Measurements from ENCODE around the gene ATG9A. TPM values are rescaled to one million over a fixed set of nuclear protein-coding genes. Genes with fewer than 3 reads are reported as not detected.

The ATG9A gene
- total and polyA plus RNA-seq, 4 donors: 22.5 to 49.1 (median 42.6) TPM

- TF ChIP-seq CTCF (IDR thresholded peaks at IDR 0.05; ENCODE audit: control extremely low read depth, extremely low read depth): no peak
- H3K9me3 ChIP-seq (ENCODE audit: control insufficient read depth in 4 of 4, insufficient read depth in 3 of 4, low read length in 3 of 4): no peaks in the 10 kb centered on the region
- ATAC-seq (ENCODE audit: insufficient read depth, low FRiP score): no peak
- H3K9ac ChIP-seq (ENCODE audit: insufficient read depth in 1 of 2, low read length in 2 of 2): peak overlapping the region; percentile 31 to 81
- peak in 1 of 3 donors; percentile 28 for DNase-seq
- peaks cover 0 to 30% (median 23%) of the 10 kb centered on the region in 3 donors for H3K27me3 ChIP-seq (ENCODE audit: control insufficient read depth in 3 of 3, insufficient read depth in 3 of 3, low read length in 2 of 3)
- H3K36me3 ChIP-seq (ENCODE audit: control insufficient read depth in 4 of 4, insufficient read depth in 4 of 4, low read length in 4 of 4): peaks cover 0 to 15% (median 11%) of the 10 kb centered on the region in 4 donors
- peaks cover 0 to 50% (median 35%) of the 10 kb centered on the region in 5 donors for H3K4me1 ChIP-seq (ENCODE audit: control insufficient read depth in 5 of 5, insufficient read depth in 5 of 5, low read length in 5 of 5)
- 58 to 69% methylated on average over 22 of the region's 22 CpGs for WGBS, 2 donors
- no peak overlapping the region for H3K4me3 ChIP-seq
- peak overlapping the region; percentile 25 to 93 for H3K27ac ChIP-seq (ENCODE audit: low read depth in 1 of 2, low read length in 1 of 2)
Observed at GRCh38 chr2:219250049-219250781, 20.8 kb upstream of the ATG9A start.

GRCh38 chr2:219249203-219249980 lies 20.0 kb upstream of the ATG9A start:
- Histone ChIP-seq H3K4me1 (ENCODE audit: control insufficient read depth in 5 of 5, insufficient read depth in 5 of 5, low read length in 5 of 5) (peaks cover 0 to 53% (median 36%) of the 10 kb centered on the region in 5 donors), H3K36me3 (ENCODE audit: control insufficient read depth in 4 of 4, insufficient read depth in 4 of 4, low read length in 4 of 4) (peaks cover 0 to 15% (median 11%) of the 10 kb centered on the region in 4 donors), H3K27me3 (ENCODE audit: control insufficient read depth in 3 of 3, insufficient read depth in 3 of 3, low read length in 2 of 3) (peaks cover 0 to 22% (median 15%) of the 10 kb centered on the region in 3 donors), H3K9ac (ENCODE audit: insufficient read depth in 1 of 2, low read length in 2 of 2) (peak overlapping the region in 1 of 2 donors; percentile 81), H3K27ac (ENCODE audit: low read depth in 1 of 2, low read length in 1 of 2) (peak overlapping the region; percentile 46 to 93), H3K9me3 (ENCODE audit: control insufficient read depth in 4 of 4, insufficient read depth in 3 of 4, low read length in 3 of 4) (no peaks in the 10 kb centered on the region), H3K4me3 (no peak overlapping the region)
- TF ChIP-seq CTCF (IDR thresholded peaks at IDR 0.05; ENCODE audit: control extremely low read depth, extremely low read depth): no peak
- peak; percentile 92 to 96 (median 95) for DNase-seq
- WGBS, 2 donors: 7 to 11% methylated on average over 7 of the region's 7 CpGs
- ATAC-seq (ENCODE audit: insufficient read depth, low FRiP score): no peak

GRCh38 chr2:219248845-219249202 lies 19.4 kb upstream of the ATG9A start:
- H3K9me3 ChIP-seq (ENCODE audit: control insufficient read depth in 4 of 4, insufficient read depth in 3 of 4, low read length in 3 of 4): no peaks in the 10 kb centered on the region
- no peak for TF ChIP-seq CTCF (IDR thresholded peaks at IDR 0.05; ENCODE audit: control extremely low read depth, extremely low read depth)
- peaks cover 0 to 19% (median 11%) of the 10 kb centered on the region in 3 donors for H3K27me3 ChIP-seq (ENCODE audit: control insufficient read depth in 3 of 3, insufficient read depth in 3 of 3, low read length in 2 of 3)
- no peak for ATAC-seq (ENCODE audit: insufficient read depth, low FRiP score)
- DNase-seq: no peak
- H3K27ac ChIP-seq (ENCODE audit: low read depth in 1 of 2, low read length in 1 of 2): peak overlapping the region; percentile 46 to 93
- H3K9ac ChIP-seq (ENCODE audit: insufficient read depth in 1 of 2, low read length in 2 of 2): peak overlapping the region in 1 of 2 donors; percentile 52
- 60 to 64% methylated on average over 2 of the region's 2 CpGs for WGBS, 2 donors
- no peak overlapping the region for H3K4me3 ChIP-seq
- peaks cover 0 to 15% (median 11%) of the 10 kb centered on the region in 4 donors for H3K36me3 ChIP-seq (ENCODE audit: control insufficient read depth in 4 of 4, insufficient read depth in 4 of 4, low read length in 4 of 4)
- peaks cover 0 to 49% (median 39%) of the 10 kb centered on the region in 5 donors for H3K4me1 ChIP-seq (ENCODE audit: control insufficient read depth in 5 of 5, insufficient read depth in 5 of 5, low read length in 5 of 5)
